Umbilical cord (tissue), 1 donor: ENCODE data around the gene TGFB3. TPM values are rescaled to one million over a fixed set of nuclear protein-coding genes. Genes with fewer than 3 reads are reported as not detected.

Experiments
- total RNA-seq: library from RNA; depleted of rRNA; stranded (reverse); fragments of >200 nt; gene quantifications from one replicate; pipeline ENCODE4 v1.2.3, GENCODE V29; 2014; ENCODE audit warnings: low replicate concordance; ENCODE audit not compliant: insufficient read depth

The TGFB3 gene
- total RNA-seq, 1 donor from 2014 or later, result 287 TPM

Other genes starting within 250 kb of the TGFB3 start
- gene IFT43, start 3.8 kb upstream of the TGFB3 start, total RNA-seq, result 29.6 TPM
- gene GPATCH2L, start 169.9 kb upstream of the TGFB3 start, total RNA-seq, result 71.5 TPM